Tibial nerve (tissue), 4 donors: ENCODE data around the gene NTRK1.

Experiments
- CTCF ChIP-seq, 5 experiments: fragments of 200-600 bp in 3 of 5; fragments of 450-650 bp in 2 of 5; sonication (generic) in 3 of 5; IDR thresholded peaks; one replicate each; pipeline ENCODE4 v1.5.1; 2016 to 2019; ENCODE audit warnings: antibody characterized with exemption in 5 of 5, mild to moderate bottlenecking in 3 of 5, moderate library complexity in 2 of 5
- EP300 ChIP-seq, 2 donors: sonication (generic); formaldehyde crosslinking; IDR thresholded peaks; one replicate each; pipeline ENCODE4 v1.6.1; 2017; ENCODE audit warnings: antibody characterized with exemption in 2 of 2, mild to moderate bottlenecking in 1 of 2
- POLR2A ChIP-seq, 2 donors: fragments of 450-650 bp; IDR thresholded peaks; one replicate each; pipeline ENCODE4 v1.6.1; 2017; ENCODE audit warnings: antibody characterized with exemption in 2 of 2, mild to moderate bottlenecking in 2 of 2, moderate library complexity in 2 of 2

- TF ChIP-seq POLR2A (IDR thresholded peaks at IDR 0.05) = no peak
- no peak for TF ChIP-seq CTCF (IDR thresholded peaks at IDR 0.05)
- no peak for TF ChIP-seq EP300 (IDR thresholded peaks at IDR 0.05)
These were observed 21.1 kb upstream of the NTRK1 start for GRCh38 chr1:156839426-156840109.
